IMR-90 (cell line): ENCODE measurements around the gene UBASH3B. TPM values are rescaled to one million over a fixed set of nuclear protein-coding genes. Genes with fewer than 3 reads are reported as not detected.

Experiments used
- ATAC-seq: fragments of 200-7000 bp; cut with Tn5 transposase; 2 replicates; pipeline ENCODE4 v1.9.1; 2020; ENCODE audit warnings: low read depth, mild to moderate bottlenecking, moderate library complexity
- BruUV-seq: library from RNA; stranded (reverse); fragments of 400-500 nt; replicated peaks from 2 replicates; lab custom pipeline; 2021; lab: Mats Ljungman, UMichigan
- CTCF ChIA-PET: fragments of 300-600 bp; formaldehyde crosslinking; extraction: SDS; loops from one replicate; lab custom pipeline; 2021; ENCODE audit warnings: antibody characterized with exemption; lab: Yijun Ruan, JAX
- POLR2A ChIA-PET: fragments of 300-600 bp; sonication (Branson Sonifier 250); formaldehyde crosslinking; loops from one replicate; lab custom pipeline; 2022; ENCODE audit warnings: antibody characterized with exemption; ENCODE audit not compliant: unreplicated experiment; lab: Charles Lee
- DNase-seq: peaks from one replicate; pipeline ENCODE4 v3.0.0; 2013
- H2AFZ ChIP-seq: replicated peaks from 2 replicates; pipeline ENCODE3; 2013; ENCODE audit warnings: low read length, mild to moderate bottlenecking; ENCODE audit not compliant: poor library complexity
- H2AK5ac ChIP-seq: 2 replicates; pipeline ENCODE4 v1.6.1; 2013; ENCODE audit warnings: low read depth, low read length, inconsistent platforms
- H2AK9ac ChIP-seq: replicated peaks from 2 replicates; pipeline ENCODE3; 2013; ENCODE audit warnings: mild to moderate bottlenecking, low read depth, low read length, moderate library complexity; ENCODE audit not compliant: poor library complexity
- H2BK120ac ChIP-seq: 2 replicates; pipeline ENCODE4 v1.6.1; 2013; ENCODE audit warnings: low read depth, low read length, inconsistent platforms
- H2BK15ac ChIP-seq: 3 replicates; pipeline ENCODE4 v1.6.1; 2013; ENCODE audit warnings: low read depth, low read length, inconsistent platforms
- H2BK20ac ChIP-seq: 2 replicates; pipeline ENCODE4 v1.6.1; 2013; ENCODE audit warnings: low read depth, mild to moderate bottlenecking, inconsistent platforms, low read length, moderate library complexity
- H2BK5ac ChIP-seq: 2 replicates; pipeline ENCODE4 v1.6.1; 2013; ENCODE audit warnings: mild to moderate bottlenecking, low read depth, low read length, inconsistent platforms; ENCODE audit not compliant: poor library complexity, severe bottlenecking
- H3K14ac ChIP-seq: replicated peaks from 2 replicates; pipeline ENCODE4 v1.6.1; 2013; ENCODE audit warnings: low read depth, low read length, inconsistent platforms
- H3K18ac ChIP-seq: 2 replicates; pipeline ENCODE4 v1.6.1; 2013; ENCODE audit warnings: low read depth, low read length, control low read depth
- H3K23ac ChIP-seq: 2 replicates; pipeline ENCODE4 v1.6.1; 2013; ENCODE audit warnings: low read depth, low read length, inconsistent platforms
- H3K27ac ChIP-seq: 2 replicates; pipeline ENCODE4 v1.5.1; 2013; ENCODE audit warnings: mild to moderate bottlenecking, control low read depth, low read length; ENCODE audit not compliant: insufficient read depth
- H3K27me3 ChIP-seq: 2 replicates; pipeline ENCODE4 v1.6.1; 2013; ENCODE audit warnings: low read length; ENCODE audit not compliant: control insufficient read depth, insufficient read depth
- H3K36me3 ChIP-seq: 2 replicates; pipeline ENCODE4 v1.6.1; 2013; ENCODE audit warnings: low read length, mixed read lengths; ENCODE audit not compliant: control insufficient read depth, insufficient read depth
- H3K4ac ChIP-seq: 2 replicates; pipeline ENCODE4 v1.6.1; 2013; ENCODE audit warnings: low read depth, low read length, inconsistent platforms
- H3K4me1 ChIP-seq: 2 replicates; pipeline ENCODE4 v1.6.1; 2013; ENCODE audit warnings: low read length, mixed read lengths; ENCODE audit not compliant: control insufficient read depth, insufficient read depth
- H3K4me2 ChIP-seq: 2 replicates; pipeline ENCODE4 v1.6.1; 2013; ENCODE audit warnings: low read depth, mild to moderate bottlenecking, control low read depth, low read length, moderate library complexity
- H3K4me3 ChIP-seq: 2 replicates; pipeline ENCODE4 v1.5.1; 2013; ENCODE audit warnings: low read depth, mild to moderate bottlenecking, control low read depth, low read length, moderate library complexity; ENCODE audit not compliant: insufficient read depth
- H3K56ac ChIP-seq: 2 replicates; pipeline ENCODE4 v1.6.1; 2013; ENCODE audit warnings: low read length, inconsistent platforms; ENCODE audit not compliant: insufficient read depth; ENCODE audit errors: extremely low read depth
- H3K79me1 ChIP-seq, 2 experiments: 2 replicates each; pipeline ENCODE4 v1.6.1; 2013; ENCODE audit warnings: low read length in 2 of 2, inconsistent platforms in 1 of 2, low read depth in 1 of 2
- H3K9ac ChIP-seq: 2 replicates; pipeline ENCODE4 v1.6.1; 2013; ENCODE audit warnings: low read depth, low read length, control low read depth
- H3K9me1 ChIP-seq: 2 replicates; pipeline ENCODE4 v1.6.1; 2013; ENCODE audit warnings: low read length, inconsistent platforms; ENCODE audit not compliant: insufficient read depth
- H3K9me3 ChIP-seq: 2 replicates; pipeline ENCODE4 v1.6.1; 2013; ENCODE audit warnings: low read length; ENCODE audit not compliant: control insufficient read depth, insufficient read depth
- H4K20me1 ChIP-seq: 2 replicates; pipeline ENCODE4 v1.6.1; 2013; ENCODE audit warnings: low read length, inconsistent platforms; ENCODE audit not compliant: insufficient read depth
- H4K5ac ChIP-seq: 2 replicates; pipeline ENCODE4 v1.6.1; 2013; ENCODE audit warnings: mild to moderate bottlenecking, low read depth, low read length, control low read depth
- H4K8ac ChIP-seq, 2 experiments: 2 replicates each; pipeline ENCODE4 v1.6.1; 2013; ENCODE audit warnings: low read depth in 2 of 2, low read length in 2 of 2, control low read depth in 1 of 2, inconsistent platforms in 1 of 2
- H4K91ac ChIP-seq: 2 replicates; pipeline ENCODE4 v1.6.1; 2013; ENCODE audit warnings: low read depth, low read length, inconsistent platforms; ENCODE audit not compliant: insufficient read depth
- CHD1 ChIP-seq: IDR thresholded peaks from 2 replicates; pipeline ENCODE4 v1.6.1; 2012; ENCODE audit warnings: low read depth, low read length, improper control_type of control experiment
- MAZ ChIP-seq: IDR thresholded peaks from 2 replicates; pipeline ENCODE4 v1.6.1; 2012; ENCODE audit warnings: low read depth, mild to moderate bottlenecking, low read length, improper control_type of control experiment, moderate library complexity, borderline replicate concordance
- MXI1 ChIP-seq: IDR thresholded peaks from 2 replicates; pipeline ENCODE4 v1.6.1; 2012; ENCODE audit warnings: low read depth, mild to moderate bottlenecking, low read length, moderate library complexity, borderline replicate concordance
- NFE2L2 ChIP-seq: fragments of 150-350 bp; IDR thresholded peaks from 2 replicates; pipeline ENCODE4 v1.6.1; 2016; ENCODE audit warnings: low read depth, mild to moderate bottlenecking, low read length
- WGBS, 2 experiments: methylation state at CpG; one replicate each; pipeline versions ENCODE4 v1.1.5 to v1.1.7; 2013; ENCODE audit warnings: missing lambda C conversion rate in 2 of 2; ENCODE audit not compliant: insufficient read length in 1 of 2; ENCODE audit errors: extremely low coverage in 2 of 2; 5-methylcytosine and 5-hydroxymethylcytosine counted together
- dilution Hi-C: fragments of 300-500 bp; cut with HindIII; formaldehyde crosslinking; loops from one replicate; pipeline ENCODE4 v1.14.3; 2018; ENCODE audit warnings: low sequenced_read_pairs; ENCODE audit not compliant: unreplicated experiment
- in situ Hi-C: fragments of 300-500 bp; cut with MboI; formaldehyde crosslinking; loops from 3 replicates; pipeline ENCODE4 v1.14.3; 2019; ENCODE audit warnings: low sequenced_read_pairs, inconsistent platforms, mixed read lengths
- intact Hi-C: fragments of 100-400 bp; cut with micrococcal nuclease; formaldehyde crosslinking; loops from 2 replicates; pipeline ENCODE4 v1.10.0; 2022
- polyA plus RNA-seq, 3 experiments: library from polyadenylated mRNA; depleted of rRNA; stranded (reverse); fragments of >200 nt; gene quantifications; 2 replicates each; pipeline ENCODE4 v1.2.3, GENCODE V29; 2012; ENCODE audit warnings: low replicate concordance in 1 of 3
- total RNA-seq: library from RNA; depleted of rRNA; stranded (reverse); fragments of >200 nt; gene quantifications from 2 replicates; pipeline ENCODE4 v1.2.3, GENCODE V29; 2012
- TF ChIP-seq, protein P1 (sequence below): conservative IDR thresholded peaks from 2 replicates; pipeline ENCODE4 v1.5.1; 2012; ENCODE audit warnings: mild to moderate bottlenecking, low read depth, low read length, improper control_type of control experiment

The UBASH3B gene
- total and polyA plus RNA-seq, 2 of the 4 experiments (the other 2 are of a cell fraction) = 27.2 to 48.0 TPM

DNA sequence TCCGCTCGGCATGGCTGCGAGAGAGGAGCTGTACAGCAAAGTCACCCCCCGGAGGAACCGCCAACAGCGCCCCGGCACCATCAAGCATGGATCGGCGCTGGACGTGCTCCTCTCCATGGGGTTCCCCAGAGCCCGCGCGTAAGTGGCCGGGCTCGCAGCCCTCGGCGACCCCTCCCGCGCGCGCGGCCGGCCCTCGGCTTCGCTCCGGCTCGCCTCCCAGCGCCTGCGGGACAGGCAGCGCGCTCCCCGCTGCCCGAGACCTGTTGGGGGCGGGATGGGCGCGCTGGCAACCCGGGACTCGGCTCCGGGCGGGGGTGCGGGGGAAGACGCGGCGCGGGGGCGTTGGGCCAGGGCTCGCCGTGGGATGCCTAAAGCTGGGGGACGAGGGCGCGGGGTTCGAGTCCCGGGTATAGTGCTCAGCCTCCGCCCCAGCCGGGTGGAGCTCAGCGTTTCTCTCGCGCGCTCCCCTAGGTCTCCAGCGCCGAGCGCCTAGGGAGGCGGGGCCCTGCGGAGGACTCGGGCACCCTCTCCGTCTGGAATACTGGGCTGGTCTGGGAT, 630 bp downstream of the UBASH3B start:
- Histone ChIP-seq H4K91ac (peak overlapping the region; percentile 65), H4K8ac (peak overlapping the region; percentile 16 to 79; a peak in 1 of 4 replicates), H3K27me3 (no peaks in the 10 kb centered on the region), H2BK120ac (peak overlapping the region; percentile 80), H3K56ac (peak overlapping the region; percentile 90), H3K27ac (peak overlapping the region; percentile 93), H3K79me1 (peaks cover 8 to 46% of the 10 kb centered on the region in 2 experiments), H4K20me1 (peaks cover 25% of the 10 kb centered on the region), H3K23ac (peak overlapping the region; percentile 87), H2AK5ac (peak overlapping the region; percentile 48; the same call in 1 of the 2 replicates), H3K9me1 (peaks cover 20% of the 10 kb centered on the region), H3K4ac (peak overlapping the region; percentile 82), H3K14ac (peak overlapping the region; percentile 87), H2BK15ac (no peak overlapping the region), H2AK9ac (peak overlapping the region; percentile 98), H3K4me2 (peak overlapping the region; percentile 88), H2BK5ac (peak overlapping the region; percentile 94), H2BK20ac (no peak overlapping the region; the same call in 1 of the 2 replicates), H2AFZ (peak overlapping the region; percentile 97), H3K36me3 (no peaks in the 10 kb centered on the region), H4K5ac (peak overlapping the region; percentile 18; the same call in 1 of the 2 replicates), H3K4me1 (peaks cover 13% of the 10 kb centered on the region), H3K9ac (peak overlapping the region; percentile 84), H3K9me3 (no peaks in the 10 kb centered on the region), H3K18ac (peak overlapping the region; percentile 34), H3K4me3 (peak overlapping the region; percentile 89)
- peak; percentile 66 for DNase-seq
- no TSS peak for BruUV-seq
- WGBS, 2 experiments = 2% methylated on average over 43 of the region's 66 CpGs; no CpG with 5 or more reads in 1 of the 2 experiments
- dilution Hi-C loops = no loop called here
- POLR2A ChIA-PET = interaction anchor here (0.6 to 1.0 kb wide), 2 partner anchors 35 to 68 kb away, joined by 3 read pairs; no protein-coding TSS in a partner anchor
- intact Hi-C loops = loop anchor here (1.0 to 5.0 kb wide), 2 partner anchors 66 to 125 kb away; no protein-coding TSS in a partner anchor
- in situ Hi-C loops = no loop called here
- peak; percentile 69 for ATAC-seq
- TF ChIP-seq, protein P1, sequence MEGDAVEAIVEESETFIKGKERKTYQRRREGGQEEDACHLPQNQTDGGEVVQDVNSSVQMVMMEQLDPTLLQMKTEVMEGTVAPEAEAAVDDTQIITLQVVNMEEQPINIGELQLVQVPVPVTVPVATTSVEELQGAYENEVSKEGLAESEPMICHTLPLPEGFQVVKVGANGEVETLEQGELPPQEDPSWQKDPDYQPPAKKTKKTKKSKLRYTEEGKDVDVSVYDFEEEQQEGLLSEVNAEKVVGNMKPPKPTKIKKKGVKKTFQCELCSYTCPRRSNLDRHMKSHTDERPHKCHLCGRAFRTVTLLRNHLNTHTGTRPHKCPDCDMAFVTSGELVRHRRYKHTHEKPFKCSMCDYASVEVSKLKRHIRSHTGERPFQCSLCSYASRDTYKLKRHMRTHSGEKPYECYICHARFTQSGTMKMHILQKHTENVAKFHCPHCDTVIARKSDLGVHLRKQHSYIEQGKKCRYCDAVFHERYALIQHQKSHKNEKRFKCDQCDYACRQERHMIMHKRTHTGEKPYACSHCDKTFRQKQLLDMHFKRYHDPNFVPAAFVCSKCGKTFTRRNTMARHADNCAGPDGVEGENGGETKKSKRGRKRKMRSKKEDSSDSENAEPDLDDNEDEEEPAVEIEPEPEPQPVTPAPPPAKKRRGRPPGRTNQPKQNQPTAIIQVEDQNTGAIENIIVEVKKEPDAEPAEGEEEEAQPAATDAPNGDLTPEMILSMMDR = 0 out of 2 replicates have a peak, but pooled peaks have one; percentile 1
- TF ChIP-seq NFE2L2 (no peak), MXI1 (peak; percentile 72; the same call in 1 of the 2 replicates), MAZ (peak; percentile 31; the same call in 1 of the 2 replicates), CHD1 (peak; percentile 77; the same call in 1 of the 2 replicates)
- CTCF ChIA-PET = interaction anchor here (0.6 to 3.0 kb wide), 4 partner anchors 67 to 564 kb away, joined by 3 to 9 read pairs (median 4); no protein-coding TSS in a partner anchor
